DMS114 treated with DMSO at 0.1 percent for 48 hours (cell line): Measurements from ENCODE around the gene CDHR3.
"Not testable (repeated sequence)": the region's sequence is repeated elsewhere in the genome, so short reads cannot be mapped to it uniquely, and the experiment has no call there.

Experiments
- DNase-seq: peaks from one replicate; lab custom pipeline; 2025; ENCODE audit not compliant: unreplicated experiment; lab: John Stamatoyannopoulos, UW

Gene CDHR3

GRCh38 chr7:105990727-105991453, 27.8 kb downstream of the CDHR3 start:
- DNase-seq = no peak

GRCh38 chr7:105992905-105993304, 29.8 kb downstream of the CDHR3 start:
- DNase-seq = no peak

- DNase-seq = no peak
These were observed 34.0 kb downstream of the CDHR3 start for GRCh38 chr7:105996860-105997737.

- no peak for DNase-seq
These were observed 36.2 kb downstream of the CDHR3 start for GRCh38 chr7:105999256-105999655.

- no peak for DNase-seq
These were observed 38.1 kb downstream of the CDHR3 start for GRCh38 chr7:106001196-106001595.

GRCh38 chr7:106001886-106002285, 38.8 kb downstream of the CDHR3 start:
- no peak for DNase-seq

GRCh38 chr7:106003525-106004064, 40.5 kb downstream of the CDHR3 start:
- DNase-seq = no peak

- DNase-seq = no peak
These were observed 43.8 kb downstream of the CDHR3 start for GRCh38 chr7:106006906-106007305.

- DNase-seq = not testable (repeated sequence)
These were observed 44.7 kb downstream of the CDHR3 start for GRCh38 chr7:106007796-106008195.

GRCh38 chr7:106009503-106010226, 46.6 kb downstream of the CDHR3 start:
- DNase-seq = no peak

GRCh38 chr7:106010331-106010730, 47.3 kb downstream of the CDHR3 start:
- no peak for DNase-seq

- DNase-seq = no peak
These were observed 47.8 kb downstream of the CDHR3 start for GRCh38 chr7:106010866-106011265.

- no peak for DNase-seq
These were observed 49.1 kb downstream of the CDHR3 start for GRCh38 chr7:106012184-106012583.

GRCh38 chr7:106012935-106013439, 49.9 kb downstream of the CDHR3 start:
- DNase-seq = no peak

- no peak for DNase-seq
These were observed 52.5 kb downstream of the CDHR3 start for GRCh38 chr7:106015381-106016218.

GRCh38 chr7:106016331-106016730, 53.3 kb downstream of the CDHR3 start:
- no peak for DNase-seq

- no peak for DNase-seq
These were observed 54.6 kb downstream of the CDHR3 start for GRCh38 chr7:106017657-106018056.

- DNase-seq = no peak
These were observed 55.8 kb downstream of the CDHR3 start for GRCh38 chr7:106018566-106019469.

- no peak for DNase-seq
These were observed 56.4 kb downstream of the CDHR3 start for GRCh38 chr7:106019470-106019820.
